T-helper 2 cell treated with Interferon-gamma antibody and Interleukin-4, amounts not matched to agents 5 μg/mL and 100 μg/mL, for 36 hours (primary cell): ENCODE results near the gene ATF6.

Experiments
- DNase-seq: peaks from one replicate; pipeline ENCODE4 v3.0.0; 2021; ENCODE audit warnings: low spot score
- H3K27ac Mint-ChIP-seq: one replicate; pipeline ENCODE4 v1.8.0; 2021; ENCODE audit warnings: mild to moderate bottlenecking, mixed read lengths
- H3K27me3 Mint-ChIP-seq: one replicate; pipeline ENCODE4 v1.8.0; 2021; ENCODE audit warnings: low read depth, mixed read lengths
- H3K36me3 Mint-ChIP-seq: one replicate; pipeline ENCODE4 v1.8.0; 2021; ENCODE audit warnings: low read depth, mixed read lengths
- H3K4me1 Mint-ChIP-seq: one replicate; pipeline ENCODE4 v1.8.0; 2021; ENCODE audit warnings: low read depth, mixed read lengths
- H3K4me3 Mint-ChIP-seq: one replicate; pipeline ENCODE4 v1.8.0; 2022; ENCODE audit warnings: mild to moderate bottlenecking, moderate library complexity, mixed read lengths
- H3K9me3 Mint-ChIP-seq: one replicate; pipeline ENCODE4 v1.8.0; 2021; ENCODE audit warnings: mixed read lengths

ATF6 gene

DNA sequence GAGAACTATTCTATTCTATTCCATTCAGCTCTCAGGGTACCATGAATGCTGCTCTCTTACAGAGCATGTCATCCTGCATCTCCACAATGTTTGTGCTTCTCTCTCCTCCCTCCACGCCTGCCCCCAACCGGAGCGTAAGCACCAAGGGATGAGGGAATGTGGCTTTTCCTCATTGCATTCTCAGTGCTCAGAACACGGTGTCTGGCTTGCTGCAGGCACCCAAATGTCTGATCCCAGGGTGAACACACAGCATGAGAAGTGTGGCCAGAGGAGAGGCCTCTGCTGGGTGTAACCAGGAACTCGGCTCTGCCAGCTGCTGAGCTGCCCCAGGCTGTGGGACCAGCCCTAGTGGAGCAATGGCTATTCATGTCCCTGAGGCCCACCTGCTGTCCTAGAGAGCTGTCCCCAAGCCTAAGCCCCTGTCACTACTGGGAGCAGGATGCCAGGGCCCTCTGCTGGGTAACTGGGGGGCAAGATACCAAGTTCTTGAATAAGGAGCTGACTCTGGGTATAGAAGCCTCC is 219.2 kb downstream of the ATF6 start:
- peaks cover 7% of the 10 kb centered on the region for H3K9me3 Mint-ChIP-seq
- no peaks in the 10 kb centered on the region for H3K4me1 Mint-ChIP-seq
- no peak for DNase-seq
- no peak overlapping the region for H3K27ac Mint-ChIP-seq
- H3K36me3 Mint-ChIP-seq, result no peaks in the 10 kb centered on the region
- no peak overlapping the region for H3K4me3 Mint-ChIP-seq
- H3K27me3 Mint-ChIP-seq, result peaks cover 5% of the 10 kb centered on the region

DNA sequence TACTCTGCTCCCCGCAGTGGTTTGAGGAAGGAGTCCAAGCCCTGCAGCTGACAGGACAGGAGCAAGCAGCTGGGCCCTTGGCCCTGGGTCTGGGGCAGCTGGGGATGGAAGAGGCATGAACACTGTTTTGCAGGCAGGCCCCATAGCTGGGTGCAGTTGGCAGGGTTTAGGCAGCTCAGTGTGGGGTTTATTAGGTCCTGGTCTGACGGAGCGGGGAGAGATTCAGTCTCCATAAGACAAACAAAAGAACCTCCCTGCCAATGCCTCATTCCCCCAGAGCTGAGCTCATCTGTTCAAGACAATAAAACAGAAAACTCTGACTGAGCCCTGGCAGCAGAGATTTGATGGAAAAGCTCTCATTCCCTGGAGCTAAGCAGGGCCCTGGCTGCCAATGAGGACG is 220.2 kb downstream of the ATF6 start:
- no peak for DNase-seq
- Mint-ChIP-seq H3K4me3 (no peak overlapping the region), H3K27me3 (peaks cover 5% of the 10 kb centered on the region), H3K27ac (no peak overlapping the region), H3K36me3 (no peaks in the 10 kb centered on the region), H3K4me1 (no peaks in the 10 kb centered on the region), H3K9me3 (peaks cover 7% of the 10 kb centered on the region)

DNA sequence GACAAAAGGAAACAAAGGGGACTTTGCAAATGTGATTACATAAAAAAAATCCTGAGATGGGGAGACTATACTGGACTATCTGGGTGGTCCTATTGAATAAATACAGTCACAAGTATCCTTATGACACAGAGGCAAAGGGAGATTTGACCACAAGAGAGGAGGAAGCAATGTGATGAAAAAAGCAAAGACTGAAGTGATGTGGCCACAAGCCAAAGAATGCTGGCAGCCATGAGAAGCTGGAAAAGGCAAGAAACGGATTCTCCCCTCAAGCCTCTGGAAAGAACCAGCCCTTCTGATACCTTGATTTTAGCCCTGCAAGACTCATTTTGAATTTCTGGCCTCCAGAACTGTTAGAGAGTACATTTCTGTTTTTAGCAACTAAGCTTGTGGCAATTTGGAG is 221.2 kb downstream of the ATF6 start:
- Mint-ChIP-seq H3K36me3 (no peaks in the 10 kb centered on the region), H3K27ac (no peak overlapping the region), H3K4me3 (no peak overlapping the region), H3K27me3 (peaks cover 5% of the 10 kb centered on the region), H3K4me1 (no peaks in the 10 kb centered on the region), H3K9me3 (peaks cover 7% of the 10 kb centered on the region)
- DNase-seq, result no peak

DNA sequence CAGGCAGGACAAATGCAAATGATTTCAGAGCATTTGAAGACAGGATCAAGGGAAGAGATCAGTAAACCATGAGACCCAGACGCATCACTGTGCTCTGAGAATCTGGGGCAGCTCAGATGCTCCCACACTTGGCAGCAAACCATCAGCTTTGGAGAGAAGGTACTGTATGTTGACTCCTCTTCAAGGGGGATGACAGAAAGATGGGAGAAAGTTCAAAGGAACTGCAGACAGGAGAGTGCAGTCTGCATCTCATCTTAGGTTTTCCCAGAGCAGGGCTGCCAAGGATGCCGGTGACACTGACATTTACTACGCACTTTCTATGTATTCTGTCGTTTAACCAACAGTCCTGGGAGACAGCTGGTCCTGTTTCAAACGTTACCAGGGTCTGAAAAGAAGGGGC is 221.8 kb downstream of the ATF6 start:
- no peak for DNase-seq
- Mint-ChIP-seq H3K36me3 (no peaks in the 10 kb centered on the region), H3K4me3 (no peak overlapping the region), H3K27ac (no peak overlapping the region), H3K9me3 (peaks cover 7% of the 10 kb centered on the region), H3K27me3 (peaks cover 5% of the 10 kb centered on the region), H3K4me1 (no peaks in the 10 kb centered on the region)

DNA sequence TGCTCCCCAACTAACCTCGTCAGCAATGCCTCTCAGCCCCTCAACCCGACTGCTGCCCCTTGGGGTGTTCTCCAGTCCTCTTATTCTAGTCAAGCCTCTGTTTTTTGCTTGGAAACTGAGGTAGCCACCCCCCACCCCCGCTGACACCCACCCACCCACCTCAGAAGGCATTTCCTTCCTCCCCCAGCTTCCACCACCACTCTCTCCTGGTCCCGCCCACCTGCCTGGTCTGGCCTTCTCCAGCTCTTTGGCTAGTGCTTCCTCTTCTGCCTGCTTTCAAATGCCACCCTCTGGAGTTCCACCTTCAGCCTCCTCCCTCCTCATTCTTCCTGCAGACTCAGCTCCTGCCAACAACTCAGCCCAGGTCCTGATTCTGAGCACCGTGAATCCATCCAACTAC is 222.3 kb downstream of the ATF6 start:
- Mint-ChIP-seq H3K4me1 (no peaks in the 10 kb centered on the region), H3K9me3 (peaks cover 7% of the 10 kb centered on the region), H3K4me3 (no peak overlapping the region), H3K27me3 (peaks cover 5% of the 10 kb centered on the region), H3K27ac (no peak overlapping the region), H3K36me3 (no peaks in the 10 kb centered on the region)
- DNase-seq, result no peak

DNA sequence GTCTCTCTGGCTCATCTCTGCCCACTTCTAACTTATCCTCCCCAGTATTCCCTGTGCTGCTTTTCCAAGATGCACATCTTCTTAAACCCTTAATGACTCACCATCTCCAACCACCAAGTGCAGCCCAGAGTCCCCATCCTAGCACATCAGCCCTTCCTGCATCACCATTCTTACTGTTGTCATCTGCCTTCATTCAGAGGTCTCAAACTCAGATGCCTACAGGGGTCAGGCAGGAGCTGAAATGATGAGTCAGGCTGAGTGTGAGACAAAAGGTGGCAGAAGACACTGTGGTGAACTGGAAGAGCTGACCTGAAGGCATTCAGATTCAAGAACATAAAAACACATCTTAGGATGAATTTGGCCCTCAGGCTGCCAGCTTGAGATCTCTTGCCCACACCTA is 223.0 kb downstream of the ATF6 start:
- Mint-ChIP-seq H3K27me3 (peaks cover 5% of the 10 kb centered on the region), H3K4me1 (no peaks in the 10 kb centered on the region), H3K36me3 (no peaks in the 10 kb centered on the region), H3K9me3 (peaks cover 7% of the 10 kb centered on the region), H3K27ac (no peak overlapping the region), H3K4me3 (no peak overlapping the region)
- DNase-seq, result no peak

DNA sequence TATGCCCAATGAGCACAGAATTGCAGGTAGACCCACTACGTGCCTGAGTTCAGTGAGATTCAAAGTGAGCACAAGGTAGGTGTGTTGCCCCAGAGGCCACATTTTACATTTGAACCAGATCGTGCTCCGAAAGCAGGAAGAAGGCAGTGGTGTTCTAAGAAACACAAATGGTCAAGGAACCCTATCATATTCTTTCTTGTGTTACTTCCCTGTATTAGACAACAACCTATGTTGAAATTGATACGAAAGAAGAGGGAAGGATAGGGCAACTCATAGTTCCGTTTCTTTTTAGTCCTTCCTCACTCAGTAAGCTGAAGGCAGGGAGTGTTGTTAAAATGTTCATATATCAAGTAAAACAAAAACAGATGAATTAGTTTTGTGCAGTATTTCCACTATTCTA is 223.7 kb downstream of the ATF6 start:
- no peak overlapping the region for H3K27ac Mint-ChIP-seq
- H3K27me3 Mint-ChIP-seq, result peaks cover 5% of the 10 kb centered on the region
- H3K4me1 Mint-ChIP-seq, result no peaks in the 10 kb centered on the region
- no peak for DNase-seq
- H3K4me3 Mint-ChIP-seq, result no peak overlapping the region
- H3K36me3 Mint-ChIP-seq, result no peaks in the 10 kb centered on the region
- H3K9me3 Mint-ChIP-seq, result peaks cover 7% of the 10 kb centered on the region

DNA sequence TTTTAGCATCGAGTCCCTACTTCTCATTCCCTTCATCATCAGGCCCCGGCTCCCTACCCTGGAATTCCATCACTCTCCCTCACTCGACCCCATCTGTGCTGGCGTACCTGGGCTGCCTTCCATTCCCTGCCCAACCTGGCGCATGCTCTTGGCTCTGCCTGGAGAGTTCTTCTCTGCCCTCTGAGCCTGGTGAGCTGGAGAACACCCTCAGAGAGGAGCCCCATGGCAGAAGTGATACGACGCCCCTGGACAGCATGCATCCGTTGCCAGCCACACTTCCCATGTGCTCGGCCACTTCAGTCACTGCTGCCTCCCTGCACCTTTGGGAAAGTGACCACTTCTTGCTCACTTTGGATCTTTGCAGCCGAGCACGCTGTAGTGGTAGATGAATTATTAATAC is 227.5 kb downstream of the ATF6 start:
- Mint-ChIP-seq H3K27ac (no peak overlapping the region), H3K36me3 (no peaks in the 10 kb centered on the region), H3K9me3 (no peaks in the 10 kb centered on the region), H3K4me1 (no peaks in the 10 kb centered on the region), H3K4me3 (no peak overlapping the region), H3K27me3 (peaks cover 5% of the 10 kb centered on the region)
- DNase-seq, result no peak

DNA sequence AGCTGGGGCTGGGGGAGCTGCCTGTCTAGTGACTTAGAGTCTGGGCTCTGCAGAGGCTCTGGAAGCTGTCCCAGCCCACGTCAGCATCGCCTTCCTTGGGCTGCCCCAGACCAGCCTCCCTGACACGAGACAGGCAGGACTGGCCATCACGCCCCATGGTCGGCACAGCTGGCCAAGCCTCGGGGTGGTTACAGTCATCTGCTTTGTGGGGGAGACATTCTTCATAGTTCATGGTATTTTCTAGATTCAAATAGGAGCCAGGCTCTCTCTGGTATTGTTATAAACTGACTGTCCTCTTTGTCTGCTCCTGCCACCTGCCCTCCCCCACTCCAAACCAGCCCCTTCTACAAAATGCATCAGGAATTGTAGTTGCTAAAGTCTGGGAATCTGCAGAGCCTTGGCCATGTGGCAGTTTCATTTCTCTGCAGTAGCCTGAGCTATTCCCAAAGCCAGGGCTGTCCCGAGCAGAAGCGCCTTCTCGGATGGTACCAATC is 228.1 kb downstream of the ATF6 start:
- no peaks in the 10 kb centered on the region for H3K4me1 Mint-ChIP-seq
- peaks cover 2% of the 10 kb centered on the region for H3K27me3 Mint-ChIP-seq
- no peak overlapping the region for H3K4me3 Mint-ChIP-seq
- DNase-seq, result no peak
- no peak overlapping the region for H3K27ac Mint-ChIP-seq
- H3K9me3 Mint-ChIP-seq, result no peaks in the 10 kb centered on the region
- H3K36me3 Mint-ChIP-seq, result no peaks in the 10 kb centered on the region

DNA sequence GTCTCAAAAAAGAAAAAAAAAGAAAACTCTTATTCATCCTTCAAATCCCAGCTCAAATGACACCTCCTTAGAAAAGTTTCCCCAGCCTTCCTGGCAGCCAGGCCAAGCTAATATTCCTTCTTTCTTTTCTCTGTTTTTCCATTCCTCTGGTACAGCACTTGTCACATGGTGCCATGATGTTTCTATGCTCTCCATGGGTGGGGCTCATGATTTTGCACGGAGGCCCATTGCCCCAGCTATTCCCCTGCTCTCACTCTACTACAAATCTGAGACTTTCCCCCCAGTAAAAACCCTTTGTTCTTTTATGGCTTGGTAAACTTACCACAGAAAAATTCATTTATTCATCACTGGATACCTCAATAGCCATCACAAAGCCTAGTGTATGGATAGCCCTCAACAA is 231.0 kb downstream of the ATF6 start:
- Mint-ChIP-seq H3K27ac (no peak overlapping the region), H3K27me3 (no peaks in the 10 kb centered on the region), H3K4me1 (no peaks in the 10 kb centered on the region), H3K9me3 (no peaks in the 10 kb centered on the region), H3K36me3 (no peaks in the 10 kb centered on the region), H3K4me3 (no peak overlapping the region)
- DNase-seq, result no peak

DNA sequence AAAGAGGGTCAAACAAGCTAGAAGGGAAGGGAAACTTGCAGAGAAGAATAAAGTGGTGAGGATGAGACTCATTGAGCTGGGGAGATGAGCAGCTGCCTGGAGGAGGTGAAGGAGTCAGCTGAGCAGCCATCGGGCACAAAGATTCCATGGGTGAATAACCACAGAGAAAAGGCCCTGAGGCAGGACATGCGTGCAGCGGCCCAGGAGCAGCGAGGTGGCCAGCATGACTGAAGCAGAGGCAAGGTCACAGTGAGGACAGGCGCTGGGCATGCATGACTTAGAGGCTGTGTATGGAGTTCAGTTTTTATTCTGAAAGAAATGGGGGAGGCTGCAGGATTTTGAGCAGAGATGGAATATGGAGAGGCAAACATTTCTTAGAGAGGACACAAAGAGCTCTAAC is 232.7 kb downstream of the ATF6 start:
- H3K27ac Mint-ChIP-seq, result no peak overlapping the region
- no peaks in the 10 kb centered on the region for H3K27me3 Mint-ChIP-seq
- no peak for DNase-seq
- H3K9me3 Mint-ChIP-seq, result no peaks in the 10 kb centered on the region
- H3K4me1 Mint-ChIP-seq, result no peaks in the 10 kb centered on the region
- H3K4me3 Mint-ChIP-seq, result no peak overlapping the region
- H3K36me3 Mint-ChIP-seq, result no peaks in the 10 kb centered on the region

DNA sequence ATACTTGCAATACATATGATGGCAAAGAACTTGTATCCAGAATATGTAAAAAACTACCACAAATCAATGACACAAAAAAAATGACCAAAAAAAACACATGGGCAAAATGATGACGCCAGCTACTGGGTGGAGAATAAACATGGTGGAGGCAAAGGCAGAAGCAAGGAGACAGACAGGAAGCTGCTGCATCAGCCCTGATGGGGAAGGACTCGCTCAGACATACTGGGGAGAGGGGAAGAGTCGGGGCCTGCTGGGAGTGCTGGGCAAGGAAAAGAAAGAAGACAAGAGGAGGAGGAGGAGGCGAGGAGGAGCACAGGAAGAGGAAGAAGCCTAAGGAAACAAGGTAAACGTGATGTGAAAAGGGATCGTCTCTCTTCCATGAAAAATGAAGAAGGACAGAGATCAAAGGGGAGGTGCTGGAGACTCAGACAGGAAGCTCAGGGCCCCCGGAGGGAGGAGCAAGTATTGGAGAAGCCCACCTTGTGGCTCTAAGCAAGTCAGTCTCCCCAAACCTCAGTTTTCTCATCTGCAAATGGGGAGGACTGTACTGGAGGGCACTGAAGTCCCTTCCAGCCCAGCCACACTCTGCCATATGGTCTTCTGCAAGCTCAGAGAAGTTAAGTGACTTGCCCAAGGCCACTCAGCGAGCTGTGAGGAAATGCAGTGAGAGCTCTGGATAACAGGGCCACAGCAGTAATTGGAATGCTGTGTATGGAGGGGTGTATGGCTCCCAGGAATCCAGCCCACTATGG is 233.4 kb downstream of the ATF6 start:
- H3K4me1 Mint-ChIP-seq, result peaks cover under 1% of the 10 kb centered on the region
- no peaks in the 10 kb centered on the region for H3K36me3 Mint-ChIP-seq
- no peaks in the 10 kb centered on the region for H3K27me3 Mint-ChIP-seq
- no peak overlapping the region for H3K27ac Mint-ChIP-seq
- no peaks in the 10 kb centered on the region for H3K9me3 Mint-ChIP-seq
- H3K4me3 Mint-ChIP-seq, result no peak overlapping the region
- no peak for DNase-seq

DNA sequence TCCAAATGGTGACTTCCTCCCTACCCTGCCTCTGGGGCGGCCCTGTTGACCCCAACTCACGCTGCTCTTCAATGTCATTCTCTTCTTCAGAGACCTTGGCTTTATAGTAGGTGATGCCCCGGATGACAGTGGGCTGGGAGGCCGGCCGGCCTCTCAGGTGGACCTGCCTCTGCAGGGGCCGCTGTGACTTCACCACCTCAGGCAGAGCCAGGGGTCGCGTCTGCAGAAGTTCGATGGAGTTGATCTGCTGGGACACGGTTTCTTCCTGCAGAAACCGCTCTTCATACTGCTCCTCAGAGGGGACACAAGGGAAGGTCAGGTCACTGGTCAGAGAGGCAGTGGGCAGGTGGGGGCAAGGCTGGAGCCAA is 233.9 kb downstream of the ATF6 start:
- DNase-seq, result no peak
- H3K4me3 Mint-ChIP-seq, result no peak overlapping the region
- H3K9me3 Mint-ChIP-seq, result no peaks in the 10 kb centered on the region
- H3K27me3 Mint-ChIP-seq, result no peaks in the 10 kb centered on the region
- H3K27ac Mint-ChIP-seq, result no peak overlapping the region
- H3K4me1 Mint-ChIP-seq, result peaks cover 3% of the 10 kb centered on the region
- no peaks in the 10 kb centered on the region for H3K36me3 Mint-ChIP-seq

DNA sequence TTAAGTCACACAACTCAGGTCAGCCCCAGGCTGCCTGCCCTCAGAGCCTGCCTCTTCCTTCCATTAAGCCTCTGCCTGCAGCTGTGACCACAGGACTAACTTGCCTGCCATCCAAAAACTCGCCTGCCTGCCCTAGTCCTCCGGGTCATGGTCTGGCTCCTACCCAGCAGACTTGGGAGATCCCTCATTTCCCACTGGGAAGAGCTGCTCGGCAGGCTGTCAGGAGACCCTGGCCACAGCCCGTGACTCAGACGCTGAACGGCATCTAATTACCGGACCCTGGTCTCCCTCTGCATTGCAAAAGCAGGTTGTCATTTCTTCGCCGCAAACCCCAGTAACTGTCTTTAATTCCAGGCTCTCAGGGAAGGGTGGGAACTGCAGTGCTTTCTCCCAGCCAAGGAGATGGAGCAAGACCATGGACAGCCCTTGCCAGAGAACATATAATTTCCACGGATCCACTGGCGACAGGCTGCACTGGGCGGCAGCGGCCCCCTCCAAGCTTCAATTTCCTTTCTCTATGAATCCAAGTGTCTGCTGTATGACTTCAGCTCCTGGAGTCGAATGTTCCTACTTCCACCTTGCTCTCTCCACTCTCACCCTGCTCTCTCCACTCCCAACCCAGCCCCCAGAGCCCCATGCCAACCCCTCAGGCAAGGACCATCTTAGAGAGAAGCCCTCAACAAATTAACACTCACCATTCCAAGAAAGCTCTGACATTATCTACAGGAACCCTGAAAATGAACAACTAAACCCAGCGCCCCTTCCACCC is 237.1 kb downstream of the ATF6 start:
- Mint-ChIP-seq H3K27ac (no peak overlapping the region), H3K27me3 (no peaks in the 10 kb centered on the region), H3K4me1 (peaks cover 3% of the 10 kb centered on the region), H3K9me3 (no peaks in the 10 kb centered on the region), H3K4me3 (no peak overlapping the region), H3K36me3 (no peaks in the 10 kb centered on the region)
- DNase-seq, result no peak
